GM19035 (cell line): ENCODE results near the gene COL16A1.

Experiments
- ATAC-seq: cut with Tn5 transposase; IDR thresholded peaks from one replicate; pipeline ENCODE4 v1.9.1; 2021; ENCODE audit not compliant: unreplicated experiment

The COL16A1 gene

DNA sequence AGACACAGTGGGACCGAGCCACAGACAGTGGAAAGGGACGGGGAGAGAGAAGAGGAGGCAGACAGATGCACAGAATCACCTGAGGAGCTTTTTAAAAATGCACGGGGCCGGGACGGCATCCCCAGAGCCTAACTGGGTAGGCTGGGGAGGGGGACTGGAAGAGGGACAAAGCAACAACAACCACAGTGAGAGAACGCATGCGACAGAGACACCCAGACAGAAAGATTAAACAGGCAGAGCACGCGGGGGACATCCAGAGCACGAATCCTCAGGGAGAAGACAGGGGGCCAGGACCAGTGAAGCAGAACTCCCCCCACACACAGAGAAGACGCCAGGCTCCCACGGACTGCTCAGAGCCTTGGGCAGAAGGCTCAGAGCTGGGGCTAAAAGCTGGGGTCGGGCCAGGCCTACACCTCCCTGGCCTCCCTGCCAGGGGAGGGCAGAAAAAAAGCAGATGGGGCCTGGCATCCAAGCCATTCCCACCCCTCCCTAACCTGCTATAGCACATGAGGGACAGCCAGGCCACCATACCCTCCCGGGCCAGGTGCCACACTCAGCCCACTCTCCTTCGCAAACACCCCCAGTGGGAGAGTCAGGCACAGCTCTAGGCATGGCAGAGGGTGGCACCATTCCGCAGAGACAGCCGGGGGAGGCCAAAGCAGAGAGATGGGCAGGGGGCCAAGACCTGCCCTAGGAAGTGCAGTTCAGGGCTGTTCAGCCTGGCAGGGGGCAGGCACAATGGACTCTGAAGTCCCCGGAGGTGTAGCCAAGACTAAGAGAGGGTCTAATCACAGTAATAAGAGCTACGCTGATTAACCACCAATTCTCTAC, 29.8 kb upstream of the COL16A1 start:
- ATAC-seq, result no peak

GRCh38 chr1:31732751-31733289, 29.0 kb upstream of the COL16A1 start:
- no peak for ATAC-seq

DNA sequence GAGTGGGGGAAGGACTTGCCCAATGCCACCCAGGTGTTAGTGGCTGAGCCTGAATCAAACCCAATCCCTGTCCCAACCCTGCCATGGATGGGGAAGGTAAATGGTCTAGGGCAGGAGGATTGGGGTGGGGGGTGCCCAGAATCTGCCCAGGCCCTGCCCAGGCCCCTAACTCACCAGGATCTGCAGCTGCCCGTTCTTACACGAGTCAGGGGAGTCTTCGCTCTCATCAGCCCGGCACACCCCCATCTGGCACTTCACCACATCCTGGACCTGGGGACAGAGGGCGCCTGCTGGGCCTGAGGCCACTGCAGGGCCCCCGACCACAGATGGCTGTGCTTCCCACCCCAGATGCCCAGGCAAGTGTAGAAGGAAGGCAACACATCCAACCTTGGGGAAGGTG, 28.5 kb upstream of the COL16A1 start:
- ATAC-seq, result no peak

GRCh38 chr1:31731049-31731565, 27.3 kb upstream of the COL16A1 start:
- ATAC-seq, result no peak

DNA sequence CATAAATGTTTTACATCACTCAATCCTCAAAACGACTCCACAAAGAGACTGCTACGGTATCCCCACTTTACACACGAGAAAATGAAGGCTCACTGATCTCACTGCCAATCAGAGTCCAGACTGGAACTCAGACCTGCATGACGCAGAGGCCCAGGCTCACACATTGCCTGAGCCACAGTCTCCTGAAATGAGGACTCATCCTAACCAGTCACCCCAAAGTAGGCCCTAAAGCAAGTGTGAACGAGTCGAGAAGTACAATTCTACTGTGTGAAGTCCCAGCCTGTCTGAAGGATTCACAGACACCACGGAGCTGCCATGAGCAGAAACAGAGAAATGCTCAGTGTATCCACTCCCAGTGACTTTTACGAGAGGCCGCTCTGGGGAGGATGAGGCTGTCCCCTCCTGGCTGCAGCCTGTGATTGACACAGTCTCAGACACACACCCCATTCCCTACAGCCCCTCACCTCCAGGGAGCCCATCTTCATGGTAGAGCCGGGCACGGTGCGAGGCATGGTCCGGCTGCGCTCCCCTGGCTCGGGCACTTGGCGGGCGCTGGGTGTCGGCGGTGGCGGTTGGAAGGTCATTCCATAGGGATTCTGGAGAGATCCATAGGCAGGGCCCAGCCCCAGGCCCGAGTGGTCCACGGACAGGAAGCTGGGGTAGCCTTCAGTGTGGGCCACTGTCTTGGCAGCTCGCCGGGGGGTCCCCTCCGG, 26.7 kb upstream of the COL16A1 start:
- no peak for ATAC-seq

GRCh38 chr1:31727849-31728248, 24.0 kb upstream of the COL16A1 start:
- no peak for ATAC-seq

GRCh38 chr1:31727195-31727594, 23.4 kb upstream of the COL16A1 start:
- ATAC-seq, result no peak

DNA sequence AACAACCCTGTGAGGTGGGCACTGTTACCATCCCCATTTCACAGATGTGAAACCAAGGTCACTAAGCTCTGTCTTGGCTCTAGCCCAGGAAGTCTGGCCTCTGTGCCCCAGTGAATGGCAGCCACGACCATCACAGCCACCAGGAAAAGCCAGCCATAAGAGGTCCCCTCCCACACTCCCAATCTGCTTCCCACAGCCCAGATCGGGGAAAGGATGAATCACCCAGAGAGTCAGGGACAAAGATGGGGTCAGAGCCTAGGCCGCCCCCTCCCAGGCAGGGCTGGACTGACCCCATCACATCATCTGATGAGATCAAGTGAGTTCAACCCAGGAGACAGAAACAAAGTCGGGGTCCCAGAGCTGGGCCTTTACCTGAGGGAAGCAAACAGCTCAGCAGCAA, 22.9 kb upstream of the COL16A1 start:
- no peak for ATAC-seq

- ATAC-seq, result no peak
Observed at GRCh38 chr1:31725777-31726535, 22.1 kb upstream of the COL16A1 start.

- no peak for ATAC-seq
Observed at GRCh38 chr1:31725134-31725533, 21.3 kb upstream of the COL16A1 start.

GRCh38 chr1:31723828-31724359, 20.1 kb upstream of the COL16A1 start:
- ATAC-seq, result no peak

GRCh38 chr1:31718327-31718897, 14.6 kb upstream of the COL16A1 start:
- ATAC-seq, result no peak

- ATAC-seq, result no peak
Observed at GRCh38 chr1:31717341-31717740, 13.5 kb upstream of the COL16A1 start.

DNA sequence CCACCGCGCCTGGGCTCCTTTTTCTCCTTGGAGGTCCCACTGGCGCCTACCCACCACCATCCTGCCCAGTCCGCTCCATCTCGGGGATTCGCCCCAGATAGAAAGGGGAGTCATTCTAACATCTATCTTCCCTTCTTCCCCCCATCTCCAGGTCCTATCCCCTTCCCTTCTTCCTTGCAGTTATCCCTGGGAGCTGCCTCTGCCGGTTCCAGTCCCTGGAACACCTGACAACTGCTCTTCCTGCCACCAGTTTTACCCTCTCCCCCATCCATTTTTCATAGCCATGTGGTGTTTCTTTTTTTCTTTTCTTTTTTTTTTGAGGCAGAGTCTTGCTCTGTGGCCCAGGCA, 12.0 kb upstream of the COL16A1 start:
- no peak for ATAC-seq

GRCh38 chr1:31715087-31715872, 11.5 kb upstream of the COL16A1 start:
- no peak for ATAC-seq

GRCh38 chr1:31714442-31715086, 10.7 kb upstream of the COL16A1 start:
- ATAC-seq, result no peak

GRCh38 chr1:31712630-31713029, 8.8 kb upstream of the COL16A1 start:
- ATAC-seq, result no peak

GRCh38 chr1:31712068-31712467, 8.3 kb upstream of the COL16A1 start:
- ATAC-seq, result no peak

- no peak for ATAC-seq
Observed at GRCh38 chr1:31708324-31708723, 4.5 kb upstream of the COL16A1 start.
